Colonic mucosa (tissue), 4 donors: ENCODE results near the gene NAA35. TPM values are rescaled to one million over a fixed set of nuclear protein-coding genes. Genes with fewer than 3 reads are reported as not detected.
"Not testable (repeated sequence)": the region's sequence is repeated elsewhere in the genome, so short reads cannot be mapped to it uniquely, and the experiment has no call there.

Experiments used
- DNase-seq: peaks from one replicate; pipeline ENCODE4 v3.0.0-alpha.2; 2020
- H3K27ac ChIP-seq: fragments of 200-600 bp; one replicate; pipeline ENCODE4 v1.8.0; 2021
- H3K27me3 ChIP-seq: fragments of 200-600 bp; one replicate; pipeline ENCODE4 v1.8.0; 2021
- H3K36me3 ChIP-seq: fragments of 200-600 bp; one replicate; pipeline ENCODE4 v1.8.0; 2021
- H3K4me1 ChIP-seq: fragments of 200-600 bp; one replicate; pipeline ENCODE4 v1.8.0; 2021; ENCODE audit warnings: mild to moderate bottlenecking
- H3K4me3 ChIP-seq: fragments of 200-600 bp; one replicate; pipeline ENCODE4 v1.8.0; 2021
- H3K9ac ChIP-seq, 2 donors: one replicate each; pipeline ENCODE4 v1.7.0; 2013; ENCODE audit warnings: control low read depth in 2 of 2, low read depth in 2 of 2, low read length in 2 of 2
- H3K9me3 ChIP-seq: fragments of 200-600 bp; one replicate; pipeline ENCODE4 v1.8.0; 2021
- intact Hi-C: fragments of 100-400 bp; cut with DNase I; formaldehyde crosslinking; loops from one replicate; pipeline ENCODE4 v1.14.1; 2022
- total RNA-seq, 2 donors: library from RNA; stranded (reverse); fragmentation: NEBNext Ultra II Directional in 1 of 2; extraction: Animal tissue kit (Norgen Biotek cat#: 25700) in 1 of 2; gene quantifications; one replicate each; pipeline ENCODE4 v1.2.1, GENCODE V29; 2021
- TF ChIP-seq, protein P1 (sequence below): fragments of 200-600 bp; IDR thresholded peaks from one replicate; pipeline ENCODE4 v1.8.0; 2022; ENCODE audit warnings: antibody characterized with exemption, mild to moderate bottlenecking
- donor health status: healthy.
- donor health status: DM: no; HTN: no; CAD: no.
- donor health status: DM: no; HTN: no; CAD: no.

Gene NAA35
- total RNA-seq, 2 donors from 2014 or later: 29.2 to 40.2 TPM

GRCh38 chr9:85914108-85914507 is 26.8 kb upstream of the NAA35 start:
- intact Hi-C loops: no loop called here
- no peaks in the 10 kb centered on the region for H3K9me3 ChIP-seq
- H3K4me3 ChIP-seq: no peak overlapping the region
- no peak overlapping the region for H3K27ac ChIP-seq
- H3K9ac ChIP-seq: no peak overlapping the region
- DNase-seq: no peak
- TF ChIP-seq, protein P1, sequence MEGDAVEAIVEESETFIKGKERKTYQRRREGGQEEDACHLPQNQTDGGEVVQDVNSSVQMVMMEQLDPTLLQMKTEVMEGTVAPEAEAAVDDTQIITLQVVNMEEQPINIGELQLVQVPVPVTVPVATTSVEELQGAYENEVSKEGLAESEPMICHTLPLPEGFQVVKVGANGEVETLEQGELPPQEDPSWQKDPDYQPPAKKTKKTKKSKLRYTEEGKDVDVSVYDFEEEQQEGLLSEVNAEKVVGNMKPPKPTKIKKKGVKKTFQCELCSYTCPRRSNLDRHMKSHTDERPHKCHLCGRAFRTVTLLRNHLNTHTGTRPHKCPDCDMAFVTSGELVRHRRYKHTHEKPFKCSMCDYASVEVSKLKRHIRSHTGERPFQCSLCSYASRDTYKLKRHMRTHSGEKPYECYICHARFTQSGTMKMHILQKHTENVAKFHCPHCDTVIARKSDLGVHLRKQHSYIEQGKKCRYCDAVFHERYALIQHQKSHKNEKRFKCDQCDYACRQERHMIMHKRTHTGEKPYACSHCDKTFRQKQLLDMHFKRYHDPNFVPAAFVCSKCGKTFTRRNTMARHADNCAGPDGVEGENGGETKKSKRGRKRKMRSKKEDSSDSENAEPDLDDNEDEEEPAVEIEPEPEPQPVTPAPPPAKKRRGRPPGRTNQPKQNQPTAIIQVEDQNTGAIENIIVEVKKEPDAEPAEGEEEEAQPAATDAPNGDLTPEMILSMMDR: no peak
- no peaks in the 10 kb centered on the region for H3K36me3 ChIP-seq
- H3K27me3 ChIP-seq: no peaks in the 10 kb centered on the region
- no peaks in the 10 kb centered on the region for H3K4me1 ChIP-seq

DNA sequence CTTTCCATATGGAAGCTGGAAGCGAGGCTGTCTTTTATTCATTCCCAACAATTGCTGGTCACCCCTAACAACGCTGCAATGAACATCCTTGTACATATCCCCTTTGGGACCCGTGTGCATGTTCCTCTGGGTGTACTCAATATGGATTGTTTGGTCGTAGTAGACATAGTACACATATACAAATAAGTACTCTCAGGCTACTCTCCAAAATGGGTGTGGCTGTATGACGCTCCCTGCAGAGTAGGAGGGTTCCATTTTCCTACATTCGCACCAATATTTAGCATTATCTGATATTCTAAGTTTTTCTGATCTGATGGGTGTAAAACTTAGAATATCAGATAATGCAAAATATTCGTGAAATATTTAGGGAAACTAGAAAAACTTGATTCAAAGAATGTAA is 23.2 kb upstream of the NAA35 start:
- intact Hi-C loops: no loop called here
- no peak overlapping the region for H3K27ac ChIP-seq
- TF ChIP-seq, protein P1: no peak
- H3K4me1 ChIP-seq: no peaks in the 10 kb centered on the region
- DNase-seq: no peak
- H3K9ac ChIP-seq: no peak overlapping the region
- no peaks in the 10 kb centered on the region for H3K9me3 ChIP-seq
- no peak overlapping the region for H3K4me3 ChIP-seq
- no peaks in the 10 kb centered on the region for H3K36me3 ChIP-seq
- no peaks in the 10 kb centered on the region for H3K27me3 ChIP-seq

- intact Hi-C loops: no loop called here
- no peaks in the 10 kb centered on the region for H3K36me3 ChIP-seq
- H3K9me3 ChIP-seq: no peaks in the 10 kb centered on the region
- no peaks in the 10 kb centered on the region for H3K27me3 ChIP-seq
- H3K4me1 ChIP-seq: no peaks in the 10 kb centered on the region
- TF ChIP-seq, protein P1: no peak
- H3K4me3 ChIP-seq: no peak overlapping the region
- DNase-seq: no peak
- no peak overlapping the region for H3K9ac ChIP-seq
- H3K27ac ChIP-seq: no peak overlapping the region
These were observed 15.5 kb upstream of the NAA35 start for GRCh38 chr9:85925493-85925892.

- Histone ChIP-seq H3K9ac (no peak overlapping the region), H3K36me3 (no peaks in the 10 kb centered on the region), H3K4me3 (no peak overlapping the region), H3K27ac (no peak overlapping the region), H3K9me3 (no peaks in the 10 kb centered on the region), H3K27me3 (no peaks in the 10 kb centered on the region), H3K4me1 (no peaks in the 10 kb centered on the region)
- TF ChIP-seq, protein P1: no peak
- DNase-seq: no peak
- intact Hi-C loops: no loop called here
These were observed 13.9 kb upstream of the NAA35 start for GRCh38 chr9:85927076-85927475.

DNA sequence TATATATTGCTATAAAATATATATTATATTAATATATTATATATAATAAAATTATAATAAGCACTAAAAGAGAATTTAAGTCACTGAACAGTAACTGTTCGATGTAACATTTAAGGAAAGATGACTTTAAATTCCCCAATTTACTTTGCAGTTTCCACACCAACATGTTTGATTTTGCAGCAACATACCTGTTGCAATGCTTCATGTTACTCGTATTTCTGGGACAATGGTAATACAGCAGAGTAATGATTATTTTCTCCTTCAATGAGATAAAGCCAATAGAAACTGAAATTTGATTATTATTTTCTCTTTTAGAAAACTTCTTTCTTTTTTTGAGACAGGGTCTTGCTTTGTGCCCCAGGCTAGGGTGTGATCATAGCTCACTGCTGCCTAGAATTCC is 9.5 kb upstream of the NAA35 start:
- Histone ChIP-seq H3K4me3 (no peak overlapping the region), H3K27ac (no peak overlapping the region), H3K27me3 (no peaks in the 10 kb centered on the region), H3K9me3 (no peaks in the 10 kb centered on the region), H3K36me3 (no peaks in the 10 kb centered on the region), H3K4me1 (no peaks in the 10 kb centered on the region), H3K9ac (no peak overlapping the region)
- no peak for DNase-seq
- TF ChIP-seq, protein P1: no peak
- intact Hi-C loops: no loop called here

DNA sequence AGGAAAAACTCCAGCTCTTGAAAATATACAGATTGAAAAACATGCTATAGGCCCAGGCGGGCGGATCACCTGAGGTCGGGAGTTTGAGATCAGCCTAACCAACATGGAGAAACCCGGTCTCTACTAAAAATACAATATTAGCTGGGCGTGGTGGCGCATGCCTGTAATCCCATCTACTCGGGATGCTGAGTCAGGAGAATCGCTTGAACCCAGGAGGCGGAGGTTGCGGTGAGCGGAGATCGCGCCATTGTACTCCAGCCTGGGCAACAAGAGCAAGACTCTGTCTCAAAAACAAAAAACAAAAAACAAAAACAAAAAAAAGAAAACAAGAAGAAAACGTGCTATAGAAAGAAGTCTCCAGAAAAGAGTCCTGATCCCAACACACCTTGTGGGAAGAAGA is 5.0 kb upstream of the NAA35 start:
- H3K27ac ChIP-seq, H3K4me3 ChIP-seq, H3K4me1 ChIP-seq, H3K36me3 ChIP-seq, intact Hi-C loops, H3K27me3 ChIP-seq, H3K9me3 ChIP-seq, H3K9ac ChIP-seq, DNase-seq: not testable (repeated sequence)
